ENCODE data around the gene RAD21L1.

GRCh38 chr20:1182106-1182505 lies 43.7 kb upstream of the RAD21L1 start:
- TF ChIP-seq SUZ12 (IDR thresholded peaks at IDR 0.05; ENCODE audit: extremely low read depth, insufficient read depth, insufficient read length) (no peak), ZNF274 (IDR thresholded peaks at IDR 0.05; ENCODE audit: low read depth, low read length) (no peak), YY1 (IDR thresholded peaks at IDR 0.05; ENCODE audit: insufficient read depth, insufficient read length) (no peak)

Data from NT2/D1 (cell line).